Measurements from ENCODE around the gene HBD. TPM values are rescaled to one million over a fixed set of nuclear protein-coding genes. Genes with fewer than 3 reads are reported as not detected.

The HBD gene
- total RNA-seq, 2 experiments from 2014 or later = not detected

- CTCF ChIA-PET = no interaction called here
- H3K27me3 Mint-ChIP-seq = peaks cover 21% of the 10 kb centered on the region
- intact Hi-C loops (cut with DNase I, micrococcal nuclease) = no loop called here
Measured at GRCh38 chr11:5204787-5205186, 29.5 kb downstream of the HBD start.

DNA sequence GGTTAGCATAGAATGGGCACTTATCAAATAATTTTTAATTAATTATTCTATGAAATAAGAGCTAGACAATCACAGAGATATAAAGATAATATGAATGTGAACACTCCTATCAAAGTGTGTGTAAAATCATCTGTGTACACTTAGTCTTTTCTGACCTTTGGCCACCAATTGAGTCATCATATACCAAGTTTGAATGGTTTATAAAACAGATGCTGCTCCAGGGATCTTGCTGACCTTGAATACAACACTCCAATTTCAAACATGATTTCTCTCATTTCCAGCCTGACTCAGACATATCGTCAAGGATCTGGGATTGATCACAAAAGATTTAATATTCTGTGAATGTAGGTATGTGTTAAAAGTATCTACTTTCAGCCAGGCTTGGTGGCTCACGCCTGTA lies 30.9 kb downstream of the HBD start:
- Mint-ChIP-seq H3K4me3 (no peak overlapping the region), H3K27ac (no peak overlapping the region), H3K9me3 (no peaks in the 10 kb centered on the region), H3K27me3 (peaks cover 24% of the 10 kb centered on the region), H3K36me3 (ENCODE audit: low read depth) (no peaks in the 10 kb centered on the region), H3K4me1 (ENCODE audit: low read depth) (no peaks in the 10 kb centered on the region)
- Histone ChIP-seq H3K27ac (ENCODE audit: low read depth in 1 of 2, low read length in 2 of 2) (no peak overlapping the region), H3K27me3 (ENCODE audit: control insufficient read depth in 1 of 2, insufficient read depth in 2 of 2, low read length in 2 of 2) (no peaks in the 10 kb centered on the region), H3K9me3 (ENCODE audit: control insufficient read depth in 1 of 2, insufficient read depth in 1 of 2, low read length in 2 of 2) (no peaks in the 10 kb centered on the region), H3K4me1 (ENCODE audit: insufficient read depth, low read length) (no peaks in the 10 kb centered on the region), H3K4me3 (ENCODE audit: low read length) (no peak overlapping the region), H3K36me3 (ENCODE audit: insufficient read depth, low read length) (no peaks in the 10 kb centered on the region)
- intact Hi-C loops (cut with DNase I, micrococcal nuclease) = no loop called here
- DNase-seq (no peak), ATAC-seq (ENCODE audit: poor library complexity) (no peak)
- ChIA-PET CTCF (no interaction called here), POLR2A (no interaction called here)
- TF ChIP-seq, protein P1, sequence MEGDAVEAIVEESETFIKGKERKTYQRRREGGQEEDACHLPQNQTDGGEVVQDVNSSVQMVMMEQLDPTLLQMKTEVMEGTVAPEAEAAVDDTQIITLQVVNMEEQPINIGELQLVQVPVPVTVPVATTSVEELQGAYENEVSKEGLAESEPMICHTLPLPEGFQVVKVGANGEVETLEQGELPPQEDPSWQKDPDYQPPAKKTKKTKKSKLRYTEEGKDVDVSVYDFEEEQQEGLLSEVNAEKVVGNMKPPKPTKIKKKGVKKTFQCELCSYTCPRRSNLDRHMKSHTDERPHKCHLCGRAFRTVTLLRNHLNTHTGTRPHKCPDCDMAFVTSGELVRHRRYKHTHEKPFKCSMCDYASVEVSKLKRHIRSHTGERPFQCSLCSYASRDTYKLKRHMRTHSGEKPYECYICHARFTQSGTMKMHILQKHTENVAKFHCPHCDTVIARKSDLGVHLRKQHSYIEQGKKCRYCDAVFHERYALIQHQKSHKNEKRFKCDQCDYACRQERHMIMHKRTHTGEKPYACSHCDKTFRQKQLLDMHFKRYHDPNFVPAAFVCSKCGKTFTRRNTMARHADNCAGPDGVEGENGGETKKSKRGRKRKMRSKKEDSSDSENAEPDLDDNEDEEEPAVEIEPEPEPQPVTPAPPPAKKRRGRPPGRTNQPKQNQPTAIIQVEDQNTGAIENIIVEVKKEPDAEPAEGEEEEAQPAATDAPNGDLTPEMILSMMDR (IDR thresholded peaks at IDR 0.05) = no peak

More at GRCh38 chr11:5204787-5205186, 29.5 kb downstream of the HBD start:
- TF ChIP-seq, protein P1 (IDR thresholded peaks at IDR 0.05) = no peak
- Histone ChIP-seq H3K36me3 (ENCODE audit: insufficient read depth, low read length) (no peaks in the 10 kb centered on the region), H3K4me3 (ENCODE audit: low read length) (no peak overlapping the region), H3K27ac (ENCODE audit: low read depth in 1 of 2, low read length in 2 of 2) (no peak overlapping the region), H3K27me3 (ENCODE audit: control insufficient read depth in 1 of 2, insufficient read depth in 2 of 2, low read length in 2 of 2) (no peaks in the 10 kb centered on the region), H3K9me3 (ENCODE audit: control insufficient read depth in 1 of 2, insufficient read depth in 1 of 2, low read length in 2 of 2) (no peaks in the 10 kb centered on the region), H3K4me1 (ENCODE audit: insufficient read depth, low read length) (no peaks in the 10 kb centered on the region)
- no peak overlapping the region for H3K27ac Mint-ChIP-seq
- no peak for DNase-seq
- no peak for ATAC-seq (ENCODE audit: poor library complexity)
- H3K36me3 Mint-ChIP-seq (ENCODE audit: low read depth) = no peaks in the 10 kb centered on the region
- POLR2A ChIA-PET = no interaction called here
- no peaks in the 10 kb centered on the region for H3K4me1 Mint-ChIP-seq (ENCODE audit: low read depth)
- H3K4me3 Mint-ChIP-seq = no peak overlapping the region
- no peaks in the 10 kb centered on the region for H3K9me3 Mint-ChIP-seq

DNA sequence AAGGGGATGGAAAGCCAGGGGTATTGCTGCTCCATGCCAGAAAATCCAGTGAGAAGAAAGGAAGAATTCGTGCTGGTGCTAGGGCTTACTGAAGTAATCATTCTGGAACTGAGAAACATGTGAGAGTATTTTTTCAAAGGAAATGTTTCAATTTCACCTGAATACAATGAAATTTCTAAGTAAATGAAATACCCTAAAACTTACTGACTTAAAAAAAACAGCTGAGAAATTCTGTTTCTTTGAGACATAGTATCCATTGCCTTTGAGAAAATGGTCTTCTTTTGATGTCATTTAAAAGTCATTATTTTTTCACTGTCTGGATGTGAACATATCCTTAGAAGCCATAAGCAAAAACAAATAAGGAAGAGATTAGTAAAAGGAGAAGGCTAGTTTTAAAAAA lies 33.7 kb downstream of the HBD start, which contains the start of gene OR51V1:
Gene OR51V1, minus strand, starts transcription at position 101 of the 400 bp plus-strand sequence. Its CDS starts 0 bp downstream, at position 101.
- no peak within 1 kb of the TSS for H3K4me3 Mint-ChIP-seq
- no peaks in the 10 kb centered on the region for H3K36me3 ChIP-seq (ENCODE audit: insufficient read depth, low read length)
- TF ChIP-seq, protein P1 (IDR thresholded peaks at IDR 0.05) = no peak
- no peak within 1 kb of the TSS for H3K4me3 ChIP-seq (ENCODE audit: low read length)
- no peak within 1 kb of the TSS for H3K27ac Mint-ChIP-seq
- H3K27me3 Mint-ChIP-seq = peaks cover 8% of the 10 kb centered on the region
- H3K9me3 Mint-ChIP-seq = no peaks in the 10 kb centered on the region
- no peak within 1 kb of the TSS for H3K27ac ChIP-seq (ENCODE audit: low read depth in 1 of 2, low read length in 2 of 2)
- H3K4me1 ChIP-seq (ENCODE audit: insufficient read depth, low read length) = no peaks in the 10 kb centered on the region
- H3K4me1 Mint-ChIP-seq (ENCODE audit: low read depth) = no peaks in the 10 kb centered on the region
- H3K9me3 ChIP-seq (ENCODE audit: control insufficient read depth in 1 of 2, insufficient read depth in 1 of 2, low read length in 2 of 2) = no peaks in the 10 kb centered on the region
- no peaks in the 10 kb centered on the region for H3K36me3 Mint-ChIP-seq (ENCODE audit: low read depth)
- ChIA-PET CTCF (no interaction called here), POLR2A (no interaction called here)
- ATAC-seq (ENCODE audit: poor library complexity) (no peak), DNase-seq (no peak)
- no peaks in the 10 kb centered on the region for H3K27me3 ChIP-seq (ENCODE audit: control insufficient read depth in 1 of 2, insufficient read depth in 2 of 2, low read length in 2 of 2)
- intact Hi-C loops (cut with DNase I, micrococcal nuclease) = no loop called here

All from CD4-positive, alpha-beta T cell (primary cell).